ENCODE measurements around the gene KRTAP5-11.
"Not testable (repeated sequence)": the region's sequence is repeated elsewhere in the genome, so short reads cannot be mapped to it uniquely, and the experiment has no call there.

The KRTAP5-11 gene

DNA sequence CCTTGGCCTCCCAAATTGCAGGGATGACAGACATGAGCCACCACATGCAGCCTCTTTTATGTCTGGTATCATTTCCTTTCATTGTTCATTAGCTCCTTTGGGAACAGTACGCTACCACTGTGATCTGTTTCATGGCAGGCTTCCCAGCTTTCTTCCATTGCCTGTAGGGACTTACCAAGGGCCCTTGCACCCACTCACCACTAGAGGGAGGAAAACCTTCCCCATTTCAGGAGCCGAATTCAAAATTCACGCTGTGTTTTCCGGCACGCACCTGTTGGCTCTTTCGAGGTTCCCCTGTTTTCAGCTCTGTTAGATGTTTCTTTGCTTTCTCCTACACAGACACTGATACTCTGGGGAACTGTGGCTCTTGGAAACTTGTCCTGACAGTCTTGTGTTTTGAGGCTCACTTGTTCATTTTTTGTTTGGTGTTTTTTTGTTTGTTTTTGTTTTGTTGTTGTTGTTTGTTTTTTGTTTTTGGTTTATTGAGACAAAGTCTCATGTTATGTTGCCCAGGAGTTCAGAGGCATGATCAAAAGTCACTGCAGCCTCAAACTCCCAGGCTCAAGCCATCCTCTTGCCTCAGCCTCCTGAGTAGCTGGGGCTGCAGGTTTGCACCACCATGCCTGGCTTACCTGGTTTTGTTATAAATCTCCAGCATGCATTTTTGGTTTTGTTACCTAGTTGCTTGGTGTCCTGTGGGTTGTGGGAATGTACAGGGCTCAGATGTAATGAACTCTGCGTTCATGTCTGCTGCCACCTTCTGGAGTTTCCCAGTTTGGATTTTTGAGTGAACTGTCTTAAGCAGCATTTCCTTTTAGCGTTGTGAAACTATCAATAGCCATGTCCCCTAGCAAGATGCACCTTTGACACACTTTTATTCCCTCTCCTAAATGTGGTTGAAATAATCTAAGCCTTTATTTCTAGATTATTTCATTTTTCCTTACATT lies 2.3 kb downstream of the KRTAP5-11 start:
- no peak for DNase-seq (ENCODE audit: low spot score)

DNA sequence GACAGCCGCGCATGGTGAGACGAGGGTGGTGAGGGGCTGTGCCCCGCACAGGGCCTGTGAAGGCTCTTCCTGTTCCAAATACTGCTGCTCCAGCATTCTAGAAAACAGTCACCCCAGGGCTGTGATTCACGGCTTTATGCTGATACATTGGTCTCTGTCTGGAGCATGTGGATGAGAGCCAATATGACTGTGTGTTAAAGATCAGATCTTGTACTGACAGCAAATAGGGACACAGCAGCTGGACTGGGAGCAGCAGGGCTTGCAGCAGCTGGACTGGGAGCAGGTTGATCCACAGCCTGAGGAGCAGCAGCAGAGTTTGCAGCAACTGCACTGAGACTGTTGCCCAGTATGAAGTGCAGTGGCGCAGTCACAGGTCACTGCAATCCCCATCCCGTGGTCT lies 3.2 kb downstream of the KRTAP5-11 start:
- not testable (repeated sequence) for DNase-seq (ENCODE audit: low spot score)

DNA sequence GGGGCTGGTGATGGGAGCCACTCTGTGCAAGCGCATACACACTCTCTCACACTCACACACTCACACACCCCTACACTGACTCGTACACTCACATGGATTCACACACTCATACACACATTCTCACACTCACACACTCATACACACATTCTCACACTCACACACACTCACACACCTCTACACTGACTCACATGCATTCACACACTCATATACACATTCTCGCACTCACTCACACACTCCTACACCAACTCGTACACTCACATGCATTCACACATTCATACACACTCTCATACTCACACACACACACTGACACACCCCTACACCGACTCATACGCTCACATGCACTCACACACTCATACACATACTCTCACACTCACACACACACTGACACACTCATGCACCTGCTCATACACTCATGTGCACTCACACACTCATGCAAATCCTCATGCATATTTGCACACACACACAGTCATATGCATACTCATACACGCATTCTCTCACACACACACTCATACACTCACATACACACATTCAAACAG lies 5.1 kb downstream of the KRTAP5-11 start:
- DNase-seq (ENCODE audit: low spot score), result no peak

DNA sequence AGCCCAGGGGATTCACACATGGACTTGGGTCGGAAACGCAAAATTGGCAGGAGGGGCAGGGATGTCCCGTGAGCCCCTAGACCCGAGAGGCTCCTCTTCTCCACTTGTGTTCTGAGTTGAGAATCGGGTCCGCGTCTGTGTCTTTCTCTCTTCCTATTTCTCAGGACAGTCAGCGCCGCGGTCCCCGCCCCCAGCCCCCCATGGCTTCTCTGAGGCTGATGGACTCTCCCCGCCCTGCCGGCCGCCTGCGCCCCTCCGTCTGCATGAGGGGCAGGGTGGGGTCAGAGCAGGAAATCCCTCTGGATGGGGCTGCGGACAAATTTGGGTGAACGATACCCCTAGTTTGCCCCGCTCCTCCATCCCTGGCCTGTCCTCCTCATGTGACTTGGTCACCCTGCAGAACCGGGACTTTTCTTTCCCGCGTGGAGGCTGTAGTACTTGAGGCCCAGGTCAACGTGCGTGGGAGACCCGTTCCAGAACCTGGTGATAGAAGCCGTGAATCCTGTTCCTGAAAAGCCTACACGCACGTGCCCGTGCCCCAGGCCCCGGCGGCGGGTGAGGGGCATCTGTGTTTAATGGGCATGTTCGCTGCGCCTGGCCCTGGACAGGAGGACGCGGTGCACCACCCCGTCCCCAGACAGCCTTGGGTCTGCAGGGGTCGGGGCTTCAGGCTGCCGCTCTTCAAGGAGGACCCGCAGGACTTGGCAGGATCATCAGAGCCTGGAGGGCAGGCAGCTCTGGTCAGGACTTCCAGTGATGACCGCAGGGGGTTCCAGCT lies 5.8 kb downstream of the KRTAP5-11 start:
- DNase-seq (ENCODE audit: low spot score), result not testable (repeated sequence)

DNA sequence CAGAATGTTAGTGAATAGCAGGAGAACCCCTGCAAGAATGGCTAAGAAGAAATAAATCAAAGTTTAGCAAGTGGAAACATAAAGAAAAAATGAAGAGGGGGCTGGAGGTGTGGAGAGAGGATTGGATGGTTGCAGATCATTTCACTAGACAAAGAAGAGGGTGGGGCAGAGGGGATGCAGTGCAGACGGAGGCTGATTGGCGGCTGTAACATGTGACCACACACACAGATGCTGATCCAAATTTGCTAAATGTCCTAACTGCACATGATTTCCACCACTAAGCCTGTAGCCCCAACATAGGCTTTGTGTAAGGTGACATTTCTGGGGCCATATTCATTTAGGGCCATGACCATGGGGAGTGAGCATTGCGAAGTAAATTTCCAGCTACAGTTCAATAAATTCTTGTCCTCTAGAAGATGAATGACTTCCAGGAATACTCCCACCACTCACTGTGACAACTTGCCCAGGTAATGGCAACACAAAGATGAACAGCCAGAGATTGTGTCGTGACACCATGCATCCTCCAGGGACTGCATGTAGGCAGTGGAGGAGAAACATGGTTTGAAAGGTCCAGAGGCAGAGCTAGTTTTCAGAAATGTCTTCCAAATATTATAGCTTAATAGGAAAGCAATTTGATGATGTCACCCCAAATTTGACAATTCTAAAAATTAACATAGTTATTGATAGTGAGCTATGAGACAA lies 6.8 kb downstream of the KRTAP5-11 start:
- DNase-seq (ENCODE audit: low spot score), result no peak

DNA sequence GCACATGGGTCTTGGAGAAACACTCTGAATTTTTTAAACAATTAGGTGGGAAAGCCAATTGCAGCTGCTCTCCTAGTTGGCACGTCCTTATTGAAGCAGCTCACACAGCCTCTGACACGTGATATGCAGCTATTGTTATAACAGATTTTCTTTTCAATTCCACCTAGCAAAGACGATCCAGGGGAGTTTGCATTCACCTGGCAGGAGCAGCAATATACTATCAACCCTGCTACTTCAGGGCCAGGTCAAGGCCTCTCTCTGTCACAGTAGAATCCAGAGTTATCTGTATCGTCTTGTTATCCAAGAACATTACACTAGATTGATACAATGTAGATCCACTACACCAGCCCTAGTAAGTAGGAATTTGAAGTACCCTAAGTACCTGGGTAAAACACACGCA lies 8.3 kb downstream of the KRTAP5-11 start:
- DNase-seq (ENCODE audit: low spot score), result no peak

DNA sequence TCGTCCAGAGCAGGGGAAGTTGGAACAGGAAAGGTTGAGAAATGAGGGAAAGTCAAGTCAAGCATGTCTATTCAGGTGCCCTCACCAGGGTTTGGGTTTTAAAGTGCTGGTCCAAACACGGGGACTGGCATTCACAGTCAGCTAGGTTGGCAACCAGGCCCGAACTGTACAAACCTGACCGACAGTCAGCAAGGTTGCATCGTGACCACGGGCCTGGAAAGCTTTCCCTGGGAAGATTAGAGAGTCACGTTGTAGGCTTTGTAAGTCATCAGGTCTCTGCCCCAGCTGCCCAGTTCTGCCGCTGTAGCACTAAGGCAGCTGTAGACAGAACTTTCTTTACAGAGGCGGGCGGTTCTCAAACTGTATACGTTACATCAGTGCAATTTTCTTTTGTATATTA lies 9.9 kb downstream of the KRTAP5-11 start:
- no peak for DNase-seq (ENCODE audit: low spot score)

DNA sequence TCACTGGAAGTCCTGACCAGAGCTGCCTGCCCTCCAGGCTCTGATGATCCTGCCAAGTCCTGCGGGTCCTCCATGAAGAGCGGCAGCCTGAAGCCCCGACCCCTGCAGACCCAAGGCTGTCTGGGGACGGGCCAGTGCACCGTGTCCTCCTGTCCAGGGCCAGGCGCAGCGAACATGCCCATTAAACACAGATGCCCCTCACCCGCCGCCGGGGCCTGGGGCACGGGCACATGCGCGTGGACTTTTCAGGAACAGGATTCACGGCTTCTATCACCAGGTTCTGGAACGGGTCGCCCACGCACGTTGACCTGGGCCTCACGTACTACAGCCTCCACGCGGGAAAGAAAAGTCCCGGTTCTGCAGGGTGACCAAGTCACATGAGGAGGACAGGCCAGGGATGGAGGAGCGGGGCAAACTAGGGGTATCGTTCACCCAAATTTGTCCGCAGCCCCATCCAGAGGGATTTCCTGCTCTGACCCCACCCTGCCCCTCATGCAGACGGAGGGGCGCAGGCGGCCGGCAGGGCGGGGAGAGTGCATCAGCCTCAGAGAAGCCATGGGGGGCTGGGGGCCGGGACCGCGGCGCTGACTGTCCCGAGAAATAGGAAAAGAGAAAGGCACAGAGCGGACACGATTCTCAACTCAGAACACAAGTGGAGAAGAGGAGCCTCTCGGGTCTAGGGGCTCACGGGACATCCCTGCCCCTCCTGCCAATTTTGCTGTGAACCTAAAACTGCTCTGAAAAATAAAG lies 11.4 kb downstream of the KRTAP5-11 start:
- DNase-seq (ENCODE audit: low spot score), result not testable (repeated sequence)

DNA sequence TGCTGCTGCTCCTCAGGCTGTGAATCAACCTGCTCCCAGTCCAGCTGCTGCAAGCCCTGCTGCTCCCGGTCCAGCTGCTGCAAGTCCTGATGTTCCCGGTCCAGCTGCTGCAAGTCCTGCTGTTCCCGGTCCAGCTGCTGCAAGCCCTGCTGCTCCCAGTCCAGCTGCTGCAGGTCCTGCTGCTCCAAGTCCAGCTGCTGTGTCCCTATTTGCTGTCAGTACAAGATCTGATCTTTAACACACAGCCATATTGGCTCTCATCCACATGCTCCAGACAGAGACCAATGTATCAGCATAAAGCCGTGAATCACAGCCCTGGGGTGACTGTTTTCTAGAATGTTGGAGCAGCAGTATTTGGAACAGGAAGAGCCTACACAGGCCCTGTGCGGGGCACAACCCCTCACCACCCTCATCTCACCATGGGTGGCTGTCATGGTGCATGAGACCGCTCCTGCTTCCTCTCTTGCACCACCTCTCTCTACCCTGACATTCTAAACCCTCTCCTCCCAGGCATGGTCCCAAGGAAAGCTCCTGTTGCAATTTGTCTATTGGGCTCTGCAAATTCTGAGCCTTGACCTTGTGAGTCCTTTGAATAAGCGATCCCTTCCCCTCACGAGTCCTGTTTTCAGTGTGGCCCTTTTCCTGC lies 13.8 kb downstream of the KRTAP5-11 start:
- peak; percentile 76 for DNase-seq (ENCODE audit: low spot score)

DNA sequence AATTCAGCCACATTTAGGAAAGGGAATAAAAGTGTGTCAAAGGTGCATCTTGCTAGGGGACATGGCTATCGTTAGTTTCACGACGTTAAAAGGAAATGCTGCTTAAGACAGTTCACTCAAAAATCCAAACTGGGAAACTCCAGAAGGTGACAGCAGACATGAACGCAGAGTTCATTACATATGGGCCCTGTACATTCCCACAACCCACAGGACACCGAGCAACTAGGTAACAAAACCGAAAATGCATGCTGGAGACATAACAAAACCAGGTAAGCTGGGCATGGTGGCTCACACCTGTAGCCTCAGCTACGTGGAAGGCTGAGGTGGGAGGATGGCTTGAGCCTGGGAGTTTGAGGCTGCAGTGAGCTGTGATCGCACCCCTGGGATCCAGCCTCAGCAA lies 15.0 kb downstream of the KRTAP5-11 start:
- DNase-seq (ENCODE audit: low spot score), result not testable (repeated sequence)

DNA sequence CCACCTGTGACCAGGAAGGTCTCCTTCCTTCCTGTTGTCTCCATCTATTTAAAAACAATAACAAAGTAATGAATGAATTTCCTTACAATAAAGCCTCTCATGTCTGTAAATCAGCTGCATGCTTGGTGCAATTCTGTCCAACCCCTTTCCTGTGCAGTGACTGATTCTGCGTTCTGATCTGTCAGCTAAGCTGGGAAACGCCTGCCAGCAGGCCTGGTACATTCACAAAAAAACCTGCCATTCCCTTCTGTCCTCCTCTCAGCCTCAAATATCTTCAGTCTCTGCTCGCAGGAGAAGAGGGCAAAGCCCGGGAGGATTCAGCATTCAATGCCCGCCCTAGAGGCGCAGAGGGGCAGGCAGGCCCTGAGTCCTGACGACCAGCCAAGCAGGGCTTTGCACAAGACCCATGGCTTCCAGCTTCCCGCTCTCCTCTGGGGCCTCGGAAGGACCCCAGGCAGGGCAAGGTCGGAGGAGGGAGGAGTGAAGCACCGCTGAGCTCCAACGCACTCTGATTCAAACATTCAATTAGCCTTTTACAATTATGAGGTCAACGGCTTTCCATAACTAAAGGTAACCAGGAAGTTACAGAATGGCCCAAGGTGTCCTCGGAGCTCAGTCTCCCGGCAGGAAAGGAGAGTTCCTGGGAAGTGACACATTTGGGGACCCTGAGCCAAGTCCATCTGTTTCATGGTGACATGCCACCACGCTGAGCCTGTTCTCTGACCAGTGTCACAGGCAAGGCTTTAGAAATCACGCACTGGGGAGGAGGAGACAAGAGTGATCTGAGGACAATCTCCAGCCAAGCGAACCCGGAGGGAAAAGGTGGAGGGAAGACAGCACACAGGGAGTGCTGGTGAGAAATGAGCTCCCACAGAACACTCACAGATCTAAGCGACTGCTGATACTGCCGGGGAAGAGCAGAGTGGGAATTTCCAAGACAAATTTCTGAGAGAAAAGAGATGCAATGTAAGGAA lies 15.8 kb downstream of the KRTAP5-11 start:
- DNase-seq (ENCODE audit: low spot score), result not testable (repeated sequence)

DNA sequence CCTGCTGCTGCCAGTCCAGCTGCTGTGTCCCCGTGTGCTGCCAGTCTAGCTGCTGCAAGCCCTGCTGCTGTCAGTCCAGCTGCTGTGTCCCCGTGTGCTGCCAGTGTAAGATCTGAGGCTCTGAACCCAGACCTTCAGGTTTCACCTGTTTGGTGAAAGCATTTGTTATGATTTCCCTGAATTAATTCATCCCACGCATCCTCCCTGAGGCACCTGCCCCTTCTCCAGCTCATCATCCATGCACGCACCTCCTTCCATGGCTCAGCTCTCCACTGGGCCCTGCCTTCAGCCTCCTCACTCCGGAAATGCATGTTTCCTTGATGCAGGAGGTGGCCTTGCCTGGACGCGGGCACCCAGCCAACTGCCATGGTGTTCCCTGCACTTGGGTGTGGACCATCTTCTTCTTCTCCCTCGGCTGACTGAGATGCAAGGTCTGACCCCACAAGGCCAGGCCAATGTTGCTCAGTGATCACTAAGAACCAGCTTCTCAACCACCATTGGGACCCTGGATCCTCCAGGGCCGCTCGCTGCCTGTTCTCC lies 16.5 kb downstream of the KRTAP5-11 start:
- DNase-seq (ENCODE audit: low spot score), result no peak

DNA sequence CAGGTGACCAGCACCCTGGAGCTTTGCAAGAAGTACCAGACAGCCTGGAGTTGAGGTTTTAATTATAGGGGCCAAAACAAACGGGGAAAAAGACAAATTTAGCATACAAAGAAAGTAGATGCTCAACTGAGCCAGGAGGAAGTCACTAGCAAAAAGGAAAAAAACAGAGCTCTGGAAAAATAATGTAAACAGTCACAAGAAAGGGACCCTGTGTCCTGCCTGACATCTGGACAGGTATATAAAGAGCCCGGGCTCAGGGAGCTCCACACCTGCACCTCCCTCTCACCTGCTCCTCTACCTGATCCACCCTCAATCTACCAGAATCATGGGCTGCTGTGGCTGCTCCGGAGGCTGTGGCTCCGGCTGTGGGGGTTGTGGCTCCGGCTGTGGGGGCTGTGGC lies 17.4 kb downstream of the KRTAP5-11 start, which contains the start of gene KRTAP5-10:
TSS of gene KRTAP5-10 (plus strand) at position 301 of the 400 bp plus-strand sequence. CDS start at position 326, 25 bp downstream.
- DNase-seq (ENCODE audit: low spot score), result no peak

DNA sequence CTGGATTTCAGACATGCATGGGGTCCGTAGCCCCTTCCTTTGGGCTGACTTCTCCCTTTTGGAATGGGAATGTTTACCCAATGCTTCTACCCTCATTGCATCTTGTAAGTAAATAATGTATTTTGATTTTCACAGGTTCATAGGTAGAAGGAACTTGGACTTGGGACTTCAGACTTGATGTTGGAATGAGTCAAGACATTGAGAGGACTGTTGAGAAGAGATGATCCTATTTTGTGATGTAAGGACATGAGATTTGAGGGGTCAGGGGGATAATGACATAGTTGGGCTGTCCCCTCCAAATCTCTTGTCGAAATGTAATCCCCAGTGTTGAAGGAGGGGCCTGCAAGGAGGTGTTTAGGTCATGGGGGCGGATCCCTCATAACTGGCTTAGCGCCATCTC lies 18.2 kb downstream of the KRTAP5-11 start:
- DNase-seq (ENCODE audit: low spot score), result no peak

DNA sequence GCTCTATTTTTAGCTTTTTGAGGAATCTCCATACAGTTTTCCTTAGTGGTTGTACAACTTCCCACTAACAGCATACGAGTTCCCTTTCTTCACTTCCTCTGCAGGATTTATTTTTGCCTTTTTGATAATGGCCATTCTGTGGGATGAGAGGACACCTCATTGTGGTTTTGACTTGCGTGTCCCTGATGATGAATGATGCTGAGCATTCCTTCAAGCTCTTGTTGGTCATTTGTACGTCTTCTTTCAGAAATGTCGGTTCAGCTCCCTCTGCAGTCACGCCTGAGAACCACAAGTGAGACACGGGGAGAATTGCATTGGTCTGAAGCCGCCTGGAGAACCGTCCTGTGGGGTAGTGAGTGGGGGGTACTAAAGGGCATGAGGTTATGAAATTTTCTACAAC lies 19.3 kb downstream of the KRTAP5-11 start:
- no peak for DNase-seq (ENCODE audit: low spot score)

DNA sequence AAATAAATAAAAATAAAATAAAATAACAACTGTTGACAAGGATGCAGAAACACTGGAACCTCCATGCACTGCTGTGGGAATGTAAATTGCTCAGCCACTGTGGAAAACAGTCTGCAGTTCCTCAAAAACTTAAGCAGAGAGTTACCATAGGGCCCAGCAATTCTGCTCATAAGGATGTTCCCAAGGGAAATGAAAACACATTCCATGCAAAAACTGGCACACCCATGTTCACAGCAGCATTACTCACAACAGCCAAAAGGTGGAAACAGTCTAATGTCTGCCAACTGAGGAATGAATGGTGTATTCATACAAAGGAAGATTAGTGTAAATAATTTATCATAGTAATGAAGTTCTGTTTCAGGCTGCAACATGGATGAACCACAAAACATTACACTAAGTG lies 20.6 kb downstream of the KRTAP5-11 start:
- no peak for DNase-seq (ENCODE audit: low spot score)

DNA sequence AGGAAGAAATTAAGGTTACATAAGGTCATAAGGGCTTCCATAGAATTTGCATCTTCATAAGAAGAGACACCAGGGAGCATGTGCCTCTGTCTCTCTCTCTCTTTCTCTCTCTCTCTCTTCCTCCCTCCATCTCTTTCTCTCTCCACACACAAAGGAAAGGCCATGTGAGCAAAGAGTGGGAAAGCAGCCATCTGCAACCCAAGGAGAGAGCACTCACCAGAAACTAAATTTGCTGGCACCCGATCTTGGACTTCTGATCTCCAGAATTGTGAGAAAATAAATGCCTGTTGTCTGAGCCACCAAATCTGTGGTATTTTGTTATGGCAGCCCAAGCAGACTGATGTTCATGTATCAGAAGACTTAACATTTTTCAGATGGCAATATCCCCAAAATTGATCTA lies 23.7 kb downstream of the KRTAP5-11 start:
- DNase-seq (ENCODE audit: low spot score), result no peak

DNA sequence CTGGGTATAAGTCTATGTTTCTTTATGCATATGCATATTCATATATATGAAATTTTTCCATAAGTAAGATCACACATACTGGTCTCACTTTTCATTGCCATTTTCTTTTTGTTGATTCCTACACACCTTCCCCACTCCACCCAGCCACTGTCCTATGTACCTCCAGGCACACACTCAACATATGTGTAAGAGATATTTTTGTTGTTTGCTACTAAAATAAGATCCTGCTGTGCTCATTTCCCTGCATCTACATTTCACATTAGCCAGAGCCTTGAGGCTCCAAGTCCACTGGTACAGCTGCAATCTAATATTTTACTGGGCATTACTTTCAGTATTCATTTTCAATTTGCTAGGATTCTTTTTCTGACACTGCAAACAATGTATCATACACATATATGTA lies 25.4 kb downstream of the KRTAP5-11 start:
- DNase-seq (ENCODE audit: low spot score), result no peak

DNA sequence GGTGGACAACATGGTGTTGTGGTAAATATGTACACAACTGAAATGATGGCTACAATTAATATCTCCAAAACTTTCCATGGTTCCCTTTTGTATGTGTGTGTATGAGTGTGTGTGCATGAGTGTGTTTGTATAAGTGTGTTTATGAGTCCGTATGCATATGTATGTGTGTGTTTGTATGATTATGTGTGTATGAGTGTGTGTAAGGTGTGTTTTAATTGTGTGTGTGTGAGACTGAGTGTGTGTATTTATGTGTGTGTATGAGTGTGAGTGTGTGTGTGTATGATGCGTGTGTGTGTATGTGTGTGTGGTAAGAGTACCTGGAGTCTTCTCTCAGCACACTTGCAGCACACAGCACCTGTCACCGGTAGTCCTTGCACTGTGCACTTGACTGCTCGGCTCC lies 26.7 kb downstream of the KRTAP5-11 start:
- DNase-seq (ENCODE audit: low spot score), result no peak
